HepG2 (cell line): ENCODE data around the gene HNRNPUL2. TPM values are rescaled to one million over a fixed set of nuclear protein-coding genes. Genes with fewer than 3 reads are reported as not detected.

Experiments
- ZNF260 ChIP-seq: sonication (generic); formaldehyde crosslinking; IDR thresholded peaks from 2 replicates; pipeline ENCODE4 v1.4.0; 2020; ENCODE audit warnings: missing genetic modification reagents, low read depth, mild to moderate bottlenecking, borderline replicate concordance
- ZNF407 ChIP-seq: sonication (generic); formaldehyde crosslinking; IDR thresholded peaks from one replicate; pipeline ENCODE4 v1.5.1; 2020; ENCODE audit warnings: mild to moderate bottlenecking, missing genetic modification reagents; ENCODE audit errors: not compliant biosample characterization
- polyA plus RNA-seq, 8 experiments: library from polyadenylated mRNA; depleted of rRNA in 3 of 8; stranded (reverse) in 7 of 8; unstranded in 1 of 8; fragments of >200 nt; fragmentation: Illumina TruSeq in 4 of 8; extraction: Trizol in 4 of 8; gene quantifications; 2 replicates each; pipeline versions ENCODE4 v1.2.1 to v1.2.3, GENCODE V29; 2011 to 2016; ENCODE audit warnings: low read depth in 4 of 8, missing spikeins in 1 of 8, mixed read lengths in 1 of 8; ENCODE audit not compliant: insufficient read depth in 1 of 8
- total RNA-seq, 5 experiments: library from RNA; depleted of rRNA; stranded (reverse); fragments of >200 nt; fragmentation: Illumina TruSeq; extraction: Trizol; gene quantifications; 2 replicates each; pipeline ENCODE4 v1.2.3, GENCODE V29; 2016; ENCODE audit warnings: low read depth in 1 of 5

HNRNPUL2 gene
- total and polyA plus RNA-seq, 2 of the 13 experiments (the other 11 are each of a cell fraction or from before 2014, with no cell fraction given): 8.4 to 9.6 TPM

GRCh38 chr11:62705880-62706849 is 21.1 kb downstream of the HNRNPUL2 start (continued):
- TF ChIP-seq ZNF407 (CRISPR knock-in tag) (no peak), ZNF260 (CRISPR knock-in tag) (no peak)
